Heart left ventricle (tissue), 16 donors: Measurements from ENCODE around the gene NRIP2. TPM values are rescaled to one million over a fixed set of nuclear protein-coding genes. Genes with fewer than 3 reads are reported as not detected.
A peak's percentile ranks its signal among the peaks of the same experiment; 100 is the strongest.

Experiments used
- ATAC-seq, 4 donors: fragments of 200-7000 bp; cut with Tn5 transposase; one replicate each; pipeline ENCODE4 v1.9.1; 2020 to 2022; ENCODE audit warnings: moderate library complexity in 4 of 4, mild to moderate bottlenecking in 3 of 4, moderate number of reproducible peaks in 1 of 4
- DNase-seq, 5 donors: peaks; one replicate each; pipeline ENCODE4 v3.0.0-alpha.2; 2020
- H3K27ac ChIP-seq, 12 donors: fragments of 200-600 bp; sonication (generic) in 4 of 12; one replicate each; pipeline versions ENCODE4 v1.5.0 to v1.8.0; 2016 to 2022; ENCODE audit warnings: mild to moderate bottlenecking in 2 of 12
- H3K27me3 ChIP-seq, 9 donors: fragments of 200-600 bp; sonication (generic) in 2 of 9; one replicate each; pipeline versions ENCODE4 v1.5.1 to v1.8.0; 2016 to 2022; ENCODE audit warnings: mild to moderate bottlenecking in 3 of 9
- H3K36me3 ChIP-seq, 9 donors: fragments of 200-600 bp; sonication (generic) in 2 of 9; one replicate each; pipeline versions ENCODE4 v1.5.0 to v1.8.0; 2018 to 2022; ENCODE audit warnings: mild to moderate bottlenecking in 2 of 9
- H3K4me1 ChIP-seq, 12 donors: fragments of 200-600 bp; sonication (generic) in 4 of 12; one replicate each; pipeline versions ENCODE4 v1.5.0 to v1.8.0; 2016 to 2022; ENCODE audit warnings: mild to moderate bottlenecking in 3 of 12
- H3K4me3 ChIP-seq, 12 donors: fragments of 200-600 bp; sonication (generic) in 4 of 12; one replicate each; pipeline versions ENCODE4 v1.5.0 to v1.8.0; 2017 to 2022; ENCODE audit warnings: mild to moderate bottlenecking in 9 of 12, moderate library complexity in 4 of 12
- H3K9me3 ChIP-seq, 12 donors: fragments of 200-600 bp; sonication (generic) in 4 of 12; one replicate each; pipeline versions ENCODE4 v1.5.0 to v1.8.0; 2016 to 2022; ENCODE audit warnings: mild to moderate bottlenecking in 1 of 12
- CTCF ChIP-seq, 12 donors: fragments of 200-600 bp; sonication (generic) in 4 of 12; IDR thresholded peaks; one replicate each; pipeline versions ENCODE4 v1.5.0 to v1.8.0; 2018 to 2022; ENCODE audit warnings: antibody characterized with exemption in 12 of 12, mild to moderate bottlenecking in 5 of 12
- POLR2A ChIP-seq, 2 donors: fragments of 450-650 bp; IDR thresholded peaks; one replicate each; pipeline ENCODE4 v1.6.1; 2017; ENCODE audit warnings: antibody characterized with exemption in 2 of 2, mild to moderate bottlenecking in 2 of 2, moderate library complexity in 2 of 2
- WGBS, 4 donors: extraction: QIAGEN DNeasy Blood & Tissue Kit in 2 of 4; methylation state at CpG; one replicate each; pipeline versions ENCODE4 v1.1.5 to v1.1.7; 2013 to 2018; 5-methylcytosine and 5-hydroxymethylcytosine counted together
- intact Hi-C, 10 donors: fragments of 100-400 bp; cut with DNase I; formaldehyde crosslinking; loops; one replicate each; pipeline versions ENCODE4 v1.11.1 to v1.14.2; 2022
- polyA plus RNA-seq, 2 donors: library from polyadenylated mRNA; stranded (reverse); fragments of 200-250 nt; gene quantifications; one replicate each; pipeline ENCODE4 v1.2.3, GENCODE V29; 2013
- total RNA-seq, 9 donors: library from RNA; depleted of rRNA in 2 of 9; stranded (reverse); fragments of >200 nt in 2 of 9; fragmentation: NEBNext Ultra II Directional in 3 of 9; extraction: Animal tissue kit (Norgen Biotek cat#: 25700) in 3 of 9; gene quantifications; one replicate each; pipeline versions ENCODE4 v1.1.0 to v1.2.4, GENCODE V29; 2016 to 2023
- donor health status: ischemic (EF 13 %, LVEDD 7.1; RV severe dilation, severe dysfunction).
- donor health status: healthy with polysubstance abuse.
- donor health status: DM: no; HTN: yes; CAD: no.
- donor health status: DM: no; HTN: no; CAD: no.
- donor health status: ischemic (EF 25% LVEDD 6.9; RV normal size, moderate dysfunction).
- donor health status: ischemic (EF 25% LVEDD 5.7; RV mildly dilated, moderate dysfunction).
- donor health status: healthy.
- donor health status: DM: yes; HTN: yes; CAD: no.
- donor health status: ischemic (EF 35%, LVEDD 5.7; RV mildly dilated, moderate dysfunction).
- donor health status: nonischemic (EF 11% LVEDD 7.7; RV severe dilation, severe dysfunction).
- donor health status: DM: yes; HTN: yes; CAD: no.
- donor health status: PGD.
- donor health status: ischemic (EF 29% LVEDD 5.4; RV normal size, mild dysfunction).
- donor health status: nonischemic (EF 23%, LVEDD 6.1; RV moderate dilation, normal function).

Gene NRIP2
- total and polyA plus RNA-seq, 11 donors: 1.9 to 3.1 (median 2.1) TPM

DNA sequence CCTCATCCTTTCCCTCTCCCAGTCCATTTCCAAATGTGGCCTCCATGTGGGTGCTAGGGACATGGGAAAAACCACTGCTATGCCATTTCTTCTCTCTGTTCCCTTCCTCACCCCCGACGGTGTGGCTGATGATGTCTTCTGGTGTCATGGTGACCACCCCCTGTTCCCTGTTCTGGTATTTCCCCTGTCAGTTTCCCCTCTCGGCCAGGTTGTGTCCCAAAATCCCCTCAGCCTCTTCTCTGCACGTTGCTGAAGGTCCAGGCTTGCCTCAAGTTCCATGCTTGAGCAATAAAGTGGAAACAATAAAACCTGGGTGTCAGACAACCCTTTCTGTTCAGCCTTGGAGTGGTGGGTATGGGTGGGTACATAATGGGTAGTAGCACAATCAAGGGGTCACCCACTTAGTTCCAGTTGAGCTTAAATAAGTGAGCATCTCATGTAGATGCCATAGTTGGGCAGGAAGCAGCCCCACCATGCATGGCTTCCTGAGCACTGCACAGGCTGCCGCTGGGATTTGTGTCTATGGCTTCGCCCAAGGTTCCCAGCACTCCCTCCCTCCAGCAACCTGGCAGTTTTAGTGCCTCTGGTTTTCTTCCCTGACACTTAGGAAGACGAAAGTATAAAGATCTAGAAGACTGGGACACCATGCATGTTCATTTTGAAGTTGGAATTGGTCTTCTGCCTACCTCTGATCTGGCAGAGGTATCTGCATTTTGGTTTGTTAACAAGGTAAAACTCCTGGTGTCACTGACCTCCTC lies 31.0 kb downstream of the NRIP2 start:
- intact Hi-C loops: no loop called here
- H3K4me1 ChIP-seq: peaks cover 0 to 49% (median 23%) of the 10 kb centered on the region in 12 donors
- peaks cover 0 to 75% (median 60%) of the 10 kb centered on the region in 9 donors for H3K36me3 ChIP-seq
- WGBS, 4 donors: 69 to 81% (median 74%) methylated on average over 7 of the region's 7 CpGs
- H3K9me3 ChIP-seq: no peaks in the 10 kb centered on the region
- DNase-seq: no peak
- no peaks in the 10 kb centered on the region for H3K27me3 ChIP-seq
- peak overlapping the region in 8 of 12 donors; percentile 14 to 58 (median 40) for H3K27ac ChIP-seq
- no peak for TF ChIP-seq POLR2A (IDR thresholded peaks at IDR 0.05)
- no peak for TF ChIP-seq CTCF (IDR thresholded peaks at IDR 0.05)
- H3K4me3 ChIP-seq: no peak overlapping the region
- ATAC-seq: no peak

DNA sequence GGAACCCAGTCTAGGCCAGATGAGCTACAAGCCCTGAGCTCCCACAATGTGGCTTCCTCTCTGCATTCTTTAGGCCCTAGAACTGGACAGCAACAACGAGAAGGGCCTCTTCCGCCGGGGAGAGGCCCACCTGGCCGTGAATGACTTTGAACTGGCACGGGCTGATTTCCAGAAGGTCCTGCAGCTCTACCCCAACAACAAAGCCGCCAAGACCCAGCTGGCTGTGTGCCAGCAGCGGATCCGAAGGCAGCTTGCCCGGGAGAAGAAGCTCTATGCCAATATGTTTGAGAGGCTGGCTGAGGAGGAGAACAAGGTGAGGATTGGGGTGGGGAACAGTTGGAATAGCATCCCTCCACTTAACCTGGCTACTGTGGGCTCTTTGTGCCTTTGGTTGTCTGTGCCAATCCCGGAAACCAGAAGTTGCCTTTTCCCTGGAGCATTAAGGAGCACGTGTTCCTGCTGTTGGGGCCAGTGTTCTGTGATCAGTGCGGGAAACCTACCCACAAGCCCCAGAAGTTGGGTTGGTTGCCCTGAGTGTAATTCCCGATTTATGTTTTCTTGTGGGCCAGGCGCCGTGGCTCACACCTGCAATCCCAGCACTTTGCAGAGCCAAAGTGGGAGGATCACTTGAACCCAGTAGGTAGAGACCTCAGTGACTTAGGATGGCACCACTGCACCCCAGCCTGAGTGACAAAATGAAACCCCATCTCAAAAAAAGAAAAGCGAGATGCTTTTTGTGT lies 33.6 kb downstream of the NRIP2 start:
- H3K9me3 ChIP-seq: no peaks in the 10 kb centered on the region
- peaks cover 0 to 75% (median 44%) of the 10 kb centered on the region in 12 donors for H3K4me1 ChIP-seq
- intact Hi-C loops: no loop called here
- ATAC-seq: no peak
- WGBS, 4 donors: 57 to 79% (median 67%) methylated on average over 10 to 16 of the region's 16 CpGs
- peak overlapping the region in 2 of 12 donors; percentile 25 to 41 for H3K27ac ChIP-seq
- peak in 1 of 5 donors; percentile 29 for DNase-seq
- H3K4me3 ChIP-seq: no peak overlapping the region
- no peaks in the 10 kb centered on the region for H3K27me3 ChIP-seq
- TF ChIP-seq POLR2A (IDR thresholded peaks at IDR 0.05): no peak
- TF ChIP-seq CTCF (IDR thresholded peaks at IDR 0.05): no peak
- peaks cover 0 to 91% (median 69%) of the 10 kb centered on the region in 9 donors for H3K36me3 ChIP-seq

- Histone ChIP-seq H3K4me3 (no peak overlapping the region), H3K36me3 (peaks cover 0 to 83% (median 69%) of the 10 kb centered on the region in 9 donors), H3K9me3 (no peaks in the 10 kb centered on the region), H3K4me1 (peaks cover 0 to 71% (median 42%) of the 10 kb centered on the region in 12 donors), H3K27ac (no peak overlapping the region), H3K27me3 (no peaks in the 10 kb centered on the region)
- no peak for TF ChIP-seq CTCF (IDR thresholded peaks at IDR 0.05)
- no peak for TF ChIP-seq POLR2A (IDR thresholded peaks at IDR 0.05)
- WGBS, 4 donors: 88 to 91% (median 88%) methylated on average over 2 to 3 of the region's 3 CpGs
- ATAC-seq (no peak), DNase-seq (no peak)
- intact Hi-C loops: no loop called here
These were observed 34.7 kb downstream of the NRIP2 start for GRCh38 chr12:2800046-2800570.
